ENCODE data around the gene POLA2.
A peak's percentile ranks its signal among the peaks of the same experiment; 100 is the strongest.
"Not testable (repeated sequence)": the region's sequence is repeated elsewhere in the genome, so short reads cannot be mapped to it uniquely, and the experiment has no call there.

Gene POLA2

GRCh38 chr11:65243797-65244196, 18.0 kb upstream of the POLA2 start:
- DNase-seq: no peak

DNA sequence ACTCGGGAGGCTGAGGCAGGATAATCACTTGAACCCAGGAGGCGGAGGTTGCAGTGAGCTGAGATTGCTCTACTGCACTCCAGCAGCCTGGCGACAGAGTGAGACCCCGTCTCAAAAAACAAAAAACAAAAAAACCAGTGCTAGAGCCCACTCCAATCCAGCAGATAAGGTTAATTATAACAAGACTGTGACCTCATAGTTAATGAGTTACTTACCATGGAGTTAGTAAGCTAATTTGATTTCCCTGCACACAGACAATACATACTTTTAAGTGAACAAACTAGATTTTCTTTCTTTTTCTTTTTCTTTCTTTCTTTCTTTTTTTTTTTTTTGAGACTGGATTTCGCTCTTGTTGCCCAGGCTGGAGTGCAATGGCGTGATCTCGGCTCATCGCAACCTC, 16.7 kb upstream of the POLA2 start:
- DNase-seq: not testable (repeated sequence)

- DNase-seq: no peak
Observed at GRCh38 chr11:65246506-65246905, 15.3 kb upstream of the POLA2 start.

DNA sequence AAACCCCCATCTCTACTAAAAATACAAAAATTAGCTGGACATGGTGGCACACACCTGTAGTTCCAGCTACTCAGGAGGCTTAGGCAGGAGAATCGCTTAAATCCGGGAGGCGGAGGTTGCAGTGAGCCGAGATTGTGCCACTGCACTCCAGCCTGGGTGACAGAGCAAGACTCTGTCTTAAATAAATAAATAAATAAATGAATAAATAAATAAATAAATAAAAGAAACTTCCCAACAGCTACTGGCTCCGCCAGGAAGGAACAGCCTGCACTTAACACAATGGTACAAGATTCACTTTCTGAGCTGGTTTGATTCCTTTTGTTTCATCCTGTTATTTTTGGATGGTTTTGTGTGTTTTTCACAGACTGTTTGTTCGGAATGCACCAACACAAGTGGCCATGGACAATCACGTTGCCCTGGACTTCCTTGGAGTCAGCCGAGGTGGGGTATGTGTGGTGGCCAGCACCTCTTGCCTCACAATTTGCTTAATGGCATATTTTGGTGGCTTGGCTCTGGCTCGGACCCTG, 13.5 kb upstream of the POLA2 start:
- DNase-seq: not testable (repeated sequence)

DNA sequence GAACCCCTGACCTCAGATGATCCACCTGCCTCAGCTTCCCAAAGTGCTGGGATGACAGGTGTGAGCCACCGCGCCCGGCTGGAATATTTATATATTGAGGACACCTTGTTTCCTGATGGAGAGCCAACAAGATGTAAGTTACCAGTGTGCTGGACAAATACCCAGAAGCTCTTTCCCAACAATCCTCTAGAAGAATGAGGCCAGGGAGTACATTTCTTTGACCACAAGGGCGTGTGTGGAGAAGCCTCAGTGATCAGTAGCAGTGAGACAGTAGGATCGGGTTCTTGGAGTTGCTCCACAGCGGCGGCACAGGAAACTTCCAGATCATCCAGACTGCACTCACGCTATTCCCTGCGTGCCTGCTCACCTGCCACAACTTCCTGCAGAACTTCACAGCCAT, 10.3 kb upstream of the POLA2 start:
- DNase-seq: no peak

DNA sequence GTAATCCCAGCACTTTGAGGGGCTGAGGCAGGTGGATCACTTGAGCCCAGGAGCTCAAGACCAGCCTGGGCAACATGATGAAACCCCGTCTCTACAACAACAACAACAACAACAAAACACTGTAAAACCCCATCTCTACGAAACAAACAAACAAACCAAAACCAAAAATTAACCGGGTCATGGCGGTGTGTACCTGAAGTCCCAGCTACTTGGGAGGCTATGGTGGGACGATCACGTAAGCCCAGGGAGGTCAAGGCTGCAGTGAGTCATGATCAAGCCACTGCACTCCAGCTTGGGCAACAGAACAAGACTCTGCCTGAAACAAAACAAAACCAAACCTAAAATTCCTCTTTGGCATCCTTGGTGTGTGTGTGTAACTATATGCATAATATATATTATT, 7.0 kb upstream of the POLA2 start:
- DNase-seq: no peak

DNA sequence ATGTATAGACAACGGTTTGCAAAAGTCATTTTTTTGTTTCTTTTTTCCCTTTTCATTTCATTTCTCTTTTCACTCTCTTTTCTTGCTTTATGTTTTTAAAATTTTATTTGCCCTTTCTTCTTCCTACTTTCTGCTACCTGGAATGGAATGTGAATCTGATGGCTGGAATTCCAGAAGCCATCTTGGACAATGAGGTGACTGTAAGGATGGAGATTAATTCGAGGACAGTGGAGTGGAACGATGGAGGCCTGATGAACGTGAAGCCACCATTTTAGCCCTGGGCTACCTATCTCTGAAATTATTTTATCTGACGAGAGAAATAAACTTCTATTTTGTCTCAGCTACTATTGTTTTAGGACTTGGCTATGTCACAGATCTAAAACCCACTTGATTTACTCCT, 2.8 kb upstream of the POLA2 start:
- no peak for DNase-seq

DNA sequence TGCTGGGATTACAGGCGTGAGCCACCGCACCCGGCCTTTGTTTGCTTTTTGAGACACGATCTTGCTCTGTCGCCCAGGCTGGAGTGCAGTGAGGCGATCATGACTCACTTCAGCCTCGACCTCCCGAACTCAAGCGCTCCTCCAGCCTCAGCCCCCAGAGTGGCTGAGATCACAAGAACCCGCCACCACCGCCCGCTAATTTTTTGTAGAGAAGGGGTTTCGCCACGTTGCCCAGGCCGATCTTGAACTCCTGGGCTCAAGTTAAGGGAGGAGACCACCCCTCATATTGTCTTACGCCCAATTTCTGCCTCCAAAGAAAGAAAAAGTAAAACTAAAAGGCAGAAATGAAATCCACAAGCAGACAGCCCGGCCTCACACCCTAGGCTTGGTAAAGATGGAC, 1.5 kb upstream of the POLA2 start:
- DNase-seq: no peak

DNA sequence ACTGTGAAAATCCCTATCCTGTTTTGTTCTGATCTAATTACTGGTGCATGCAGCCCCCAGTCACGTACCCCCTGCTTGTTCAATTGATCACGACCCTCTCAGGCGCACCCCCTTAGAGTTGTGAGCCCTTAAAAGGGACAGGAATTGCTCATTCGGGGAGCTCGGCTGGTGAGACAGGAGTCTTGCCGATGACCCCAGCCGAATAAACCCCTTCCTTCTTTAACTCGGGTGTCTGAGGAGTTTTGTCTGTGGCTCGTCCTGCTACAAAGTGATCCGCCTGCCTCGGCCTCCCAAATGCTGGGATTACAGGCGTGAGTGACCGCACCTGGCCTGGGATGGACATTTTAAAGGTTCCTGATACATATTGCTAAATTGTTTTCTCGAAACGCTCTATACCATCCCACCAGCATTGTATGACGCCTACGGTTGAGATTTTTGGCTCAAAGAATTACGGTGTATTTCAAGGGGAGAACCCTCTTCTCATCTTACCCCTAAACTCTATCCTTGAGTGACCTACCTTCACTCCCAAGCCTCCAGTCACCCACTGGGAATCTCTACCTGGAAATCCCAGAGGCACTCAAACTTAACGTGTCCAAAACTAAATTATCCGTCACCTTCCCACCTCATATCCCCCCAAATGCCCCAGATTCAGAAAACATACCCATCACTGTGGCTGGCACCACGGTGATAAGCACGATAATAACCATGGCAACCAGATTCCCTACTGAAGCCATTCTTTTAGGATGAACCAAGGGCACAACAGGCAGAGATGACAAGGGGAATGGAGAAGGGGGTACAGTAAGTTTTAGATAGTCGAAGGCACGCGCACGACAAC, 789 bp upstream of the POLA2 start:
- DNase-seq: no peak

DNA sequence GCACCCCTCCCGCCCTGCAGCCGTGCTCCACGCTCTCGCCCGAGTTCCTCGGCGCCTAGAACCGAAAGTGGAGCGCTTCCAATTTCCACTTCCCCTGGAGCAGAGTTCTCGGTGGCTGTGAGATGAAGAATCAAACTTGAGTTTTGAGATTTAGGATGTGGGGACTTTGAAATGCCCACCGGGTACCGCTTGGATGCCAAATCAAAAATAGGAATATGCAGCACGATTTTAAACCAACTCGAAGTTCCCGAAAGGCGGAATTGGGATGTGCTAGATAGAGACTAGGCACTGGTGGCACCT, 569 bp downstream of the POLA2 start:
- DNase-seq: no peak

DNA sequence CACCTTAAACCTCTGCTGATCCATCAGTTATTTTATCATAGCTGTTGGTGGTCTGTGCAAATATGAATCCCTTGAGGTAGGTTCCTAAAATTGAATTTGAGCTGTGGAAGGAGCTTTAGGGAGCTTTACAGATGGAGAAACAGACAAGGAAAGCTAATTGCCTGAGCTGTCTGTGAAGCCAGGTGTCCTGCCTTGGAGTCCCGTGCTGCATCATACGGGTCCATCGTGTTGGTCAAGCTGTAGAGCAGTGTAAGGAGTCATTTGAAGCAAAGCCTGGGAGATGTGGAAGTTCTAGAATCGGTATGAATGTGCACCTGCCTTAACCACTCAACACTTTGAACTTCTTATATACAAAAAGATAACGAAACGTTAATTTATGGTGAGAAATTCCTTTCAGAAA, 1.0 kb downstream of the POLA2 start:
- no peak for DNase-seq

GRCh38 chr11:65264747-65265146, 3.0 kb downstream of the POLA2 start:
- not testable (repeated sequence) for DNase-seq

DNA sequence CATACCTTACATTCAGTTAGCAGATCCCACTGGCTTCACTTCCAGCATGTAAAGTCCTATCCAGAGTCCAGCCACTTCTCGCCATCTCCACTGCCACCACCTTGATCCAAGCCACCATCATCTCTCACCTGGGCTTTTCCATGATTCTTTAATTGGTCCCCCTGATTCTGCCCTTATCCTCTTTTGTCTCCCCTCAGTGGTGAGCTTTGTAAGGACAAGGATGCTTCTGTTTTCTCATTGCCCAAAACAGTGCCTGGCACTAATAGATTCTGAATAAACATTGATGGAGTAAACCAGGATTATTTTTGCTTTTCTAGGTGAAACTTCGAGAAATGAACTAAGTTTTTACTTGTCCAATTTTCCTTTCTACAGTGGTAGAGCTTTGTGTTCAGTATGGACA, 4.4 kb downstream of the POLA2 start:
- DNase-seq: no peak

DNA sequence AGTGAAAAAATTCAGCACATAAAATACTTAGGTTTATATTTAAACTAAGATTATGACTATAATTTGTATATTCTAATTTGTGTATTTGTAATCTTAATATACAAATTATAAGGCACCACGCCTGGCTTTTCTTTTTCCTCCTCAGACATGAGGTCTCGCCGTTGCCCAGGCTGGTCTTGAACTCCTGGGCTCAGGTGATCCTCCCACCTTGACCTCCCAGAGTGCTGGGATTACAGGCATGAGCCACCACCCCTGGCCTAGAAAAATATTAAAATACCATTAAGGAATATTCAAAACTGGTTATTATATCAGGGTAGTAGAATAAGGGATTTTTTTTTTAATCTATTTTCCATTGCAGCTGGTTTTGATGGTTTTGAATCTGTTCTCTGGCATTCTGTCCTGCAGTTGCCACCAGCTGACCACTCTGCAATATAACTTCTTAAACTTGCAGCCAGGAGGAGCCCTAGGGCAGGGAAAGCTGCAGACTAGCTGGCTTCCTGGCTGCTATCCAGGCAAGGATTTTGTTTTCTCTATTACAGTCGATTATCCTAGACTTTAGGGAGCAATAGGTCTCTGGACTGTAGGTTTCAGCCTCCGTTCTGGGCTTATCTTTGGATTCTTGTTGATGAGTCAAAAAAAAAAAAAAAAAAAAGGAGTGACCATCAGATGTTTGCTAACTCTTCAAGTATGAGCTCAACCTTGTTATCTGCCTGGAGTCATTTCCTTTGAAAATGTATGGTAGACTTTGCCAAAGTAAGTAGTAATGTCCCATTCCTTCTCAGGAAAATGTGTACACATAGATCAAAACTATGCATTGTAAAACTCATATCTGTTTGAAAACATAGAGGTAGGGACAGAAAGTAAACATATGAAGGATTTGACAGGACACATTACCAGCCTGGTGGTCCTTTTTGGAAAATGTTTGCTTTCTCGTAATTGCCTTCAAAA, 13.2 kb downstream of the POLA2 start:
- DNase-seq: no peak

DNA sequence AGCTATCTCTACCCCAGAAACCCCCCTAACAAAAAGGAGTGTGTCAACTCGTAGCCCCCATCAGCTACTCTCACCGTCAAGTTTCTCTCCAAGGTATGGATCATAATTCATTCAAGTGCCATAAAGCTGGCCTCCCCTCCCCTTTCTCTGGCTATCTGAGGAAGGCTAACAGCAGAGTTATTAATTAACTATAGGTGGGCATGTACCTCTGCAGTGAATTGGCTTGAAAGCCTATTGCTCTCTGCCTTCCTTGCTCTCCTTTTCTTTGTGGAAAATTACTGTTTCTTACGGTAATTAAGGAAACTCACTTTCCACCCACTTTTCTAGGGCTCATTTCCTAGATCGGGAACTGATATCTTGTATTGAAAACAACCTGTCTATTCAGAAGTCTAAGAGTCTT, 14.1 kb downstream of the POLA2 start:
- no peak for DNase-seq

DNA sequence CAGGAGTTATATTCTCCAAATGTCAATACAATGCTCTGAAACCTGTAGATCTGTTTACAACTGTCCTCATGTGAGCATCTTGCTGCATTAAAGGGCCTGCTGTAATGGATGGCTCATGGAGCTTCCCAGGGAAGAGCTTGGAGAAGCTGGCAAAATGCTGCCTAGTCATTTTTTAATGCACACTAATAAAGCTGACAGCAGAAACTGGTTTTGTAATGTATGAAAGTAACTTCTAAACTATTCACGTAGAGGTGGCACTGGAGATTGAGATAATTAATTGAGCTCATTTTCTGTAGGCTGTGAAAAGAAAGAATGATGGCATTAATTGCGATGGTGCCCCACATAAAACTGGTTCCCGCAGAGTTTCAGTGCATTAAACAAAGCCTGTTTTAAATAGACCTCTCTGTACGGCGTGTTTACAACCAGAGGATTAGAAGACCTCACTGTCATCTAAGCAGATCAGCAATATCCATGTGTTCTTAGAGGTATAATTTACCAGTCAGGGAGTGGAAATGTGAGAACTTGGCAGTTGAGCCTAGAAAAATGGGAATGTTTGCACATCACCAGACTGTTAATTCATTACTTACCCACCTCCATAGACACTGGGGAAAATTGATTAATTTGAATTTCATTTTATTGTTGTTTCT, 16.0 kb downstream of the POLA2 start:
- DNase-seq: no peak

DNA sequence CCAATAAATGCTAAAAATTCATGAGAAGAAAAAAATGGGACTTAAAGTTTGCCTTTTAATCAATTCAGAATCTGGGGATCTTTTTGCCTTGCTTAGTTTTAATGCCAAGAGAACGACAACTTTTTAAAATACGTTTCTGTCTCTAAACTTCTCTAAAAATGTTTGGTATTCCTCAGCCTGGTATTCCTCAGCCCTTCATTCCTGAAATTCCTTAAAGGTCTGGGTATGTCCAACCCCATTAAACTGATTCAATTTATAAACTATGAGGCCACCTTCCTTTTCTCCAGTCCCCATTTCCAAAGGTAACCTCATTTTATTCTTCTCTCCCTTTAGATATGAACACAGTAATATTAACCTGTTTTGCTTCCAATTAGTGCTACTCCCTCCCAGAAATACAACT, 16.6 kb downstream of the POLA2 start:
- DNase-seq: no peak

GRCh38 chr11:65279279-65279678, 17.5 kb downstream of the POLA2 start:
- DNase-seq: no peak

DNA sequence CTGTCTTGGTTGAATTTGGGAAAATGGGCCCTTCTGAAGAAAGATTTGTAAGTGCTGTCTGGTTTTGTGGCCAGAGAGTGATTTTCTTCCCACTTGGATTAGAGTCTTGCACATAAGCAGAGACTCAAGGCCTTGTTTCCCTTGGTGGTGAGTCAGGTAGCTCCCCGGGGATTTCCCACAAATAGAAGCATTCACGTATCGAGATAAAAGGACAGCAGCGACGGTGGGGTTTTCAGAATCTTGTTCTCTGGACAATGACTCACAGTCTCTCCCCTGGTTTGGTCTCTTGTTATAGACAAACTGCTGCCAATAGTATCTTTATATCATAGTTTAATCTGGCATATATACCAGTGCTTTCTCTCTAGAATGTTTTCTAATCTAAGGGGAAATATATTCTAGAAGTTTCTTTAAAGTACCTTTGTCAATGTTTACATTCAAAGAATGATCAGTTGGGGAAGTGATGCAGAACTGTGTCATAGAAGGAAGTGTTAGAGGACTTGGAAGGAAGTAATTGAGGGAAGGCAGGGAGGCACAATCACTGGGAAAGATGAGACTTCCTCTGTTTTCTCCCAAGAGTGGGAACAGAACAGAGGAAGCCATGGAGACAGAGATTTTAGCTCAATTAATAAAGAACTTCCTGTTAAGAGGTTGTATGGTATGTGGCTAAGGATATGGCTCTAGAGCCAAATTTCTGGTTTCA, 18.1 kb downstream of the POLA2 start:
- DNase-seq: peak; percentile 48

DNA sequence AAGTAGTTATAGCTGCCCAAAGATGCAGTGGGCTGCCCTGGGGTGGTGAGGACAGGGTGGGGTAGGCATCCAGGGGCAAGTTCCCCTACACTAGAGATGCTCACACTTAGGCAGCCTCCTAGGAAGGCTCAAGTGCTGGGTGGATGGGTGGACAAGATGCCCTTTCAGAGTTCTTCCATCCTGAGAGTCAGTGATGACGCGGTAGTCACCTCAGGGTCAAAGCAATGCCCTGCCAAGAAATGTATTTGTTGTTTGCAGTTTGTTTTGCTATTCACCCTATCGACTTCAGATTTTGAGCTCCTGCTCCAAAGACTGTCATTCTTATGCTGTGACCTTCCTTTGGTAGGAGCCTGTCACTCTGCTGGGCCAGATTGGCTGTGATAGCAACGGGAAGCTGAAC, 18.9 kb downstream of the POLA2 start:
- DNase-seq: no peak

- no peak for DNase-seq
Observed at GRCh38 chr11:65286686-65287085, 24.9 kb downstream of the POLA2 start.

GRCh38 chr11:65287601-65288000, 25.8 kb downstream of the POLA2 start:
- DNase-seq: no peak

Measured in stimulated activated naive CD4-positive, alpha-beta T cell treated with Interleukin-2 at 50 U/mL for 16 hours (primary cell).